Endothelial cell of umbilical vein (primary cell): ENCODE measurements around the gene ZNF8. TPM values are rescaled to one million over a fixed set of nuclear protein-coding genes. Genes with fewer than 3 reads are reported as not detected.

Experiments used
- BruUV-seq: library from RNA; stranded (reverse); fragments of 400-500 nt; replicated peaks from 2 replicates; lab custom pipeline; 2021; lab: Mats Ljungman, UMichigan
- CTCF ChIA-PET: fragments of 300-600, 350-600 bp; sonication (Branson Sonifier 250); formaldehyde crosslinking; loops from one replicate; lab custom pipeline; 2021; ENCODE audit warnings: antibody characterized with exemption, inconsistent platforms; lab: Charles Lee
- POLR2A ChIA-PET: fragments of 300-600, 350-600 bp; sonication (Branson Sonifier 250); formaldehyde crosslinking; loops from one replicate; lab custom pipeline; 2021; ENCODE audit warnings: antibody characterized with exemption, inconsistent platforms; lab: Charles Lee
- DNase-seq: peaks from one replicate; pipeline ENCODE4 v3.0.0-alpha.2; 2011; ENCODE audit warnings: low read depth, low spot score
- FAIRE-seq: peaks from 2 replicates; lab custom pipeline; 2011; peaks lifted over from hg19 to GRCh38; lab: Jason Lieb, UNC
- H2AFZ ChIP-seq: 2 replicates; pipeline ENCODE4 v1.6.0; 2012; ENCODE audit warnings: low read depth, low read length, control low read depth, inconsistent platforms
- H3K27ac ChIP-seq: 2 replicates; pipeline ENCODE4 v1.5.1; 2011; ENCODE audit warnings: low read depth, mild to moderate bottlenecking, control low read depth, low read length, moderate library complexity; ENCODE audit not compliant: insufficient read depth
- H3K27me3 ChIP-seq, 2 experiments: 2 replicates each; pipeline versions ENCODE4 v1.6.0 to v1.6.1; 2011; ENCODE audit warnings: low read length in 2 of 2, mixed read lengths in 1 of 2; ENCODE audit not compliant: control insufficient read depth in 2 of 2, insufficient read depth in 2 of 2
- H3K36me3 ChIP-seq, 2 experiments: 2 replicates in 1 of 2; 3 replicates in 1 of 2; pipeline ENCODE4 v1.5.1; 2011; ENCODE audit warnings: low read length in 2 of 2, mild to moderate bottlenecking in 1 of 2, moderate library complexity in 1 of 2; ENCODE audit not compliant: control insufficient read depth in 2 of 2, insufficient read depth in 2 of 2; ENCODE audit errors: extremely low read depth in 1 of 2
- H3K4me1 ChIP-seq: 3 replicates; pipeline ENCODE4 v1.5.1; 2011; ENCODE audit warnings: mild to moderate bottlenecking, low read length; ENCODE audit not compliant: control insufficient read depth, insufficient read depth; ENCODE audit errors: extremely low read depth
- H3K4me2 ChIP-seq: 2 replicates; pipeline ENCODE4 v1.6.1; 2011; ENCODE audit warnings: low read length, control low read depth, mixed read lengths; ENCODE audit not compliant: insufficient read depth
- H3K4me3 ChIP-seq, 3 experiments: fragments of 200-600 bp in 1 of 3; sonication (generic), shearing (Covaris generic) in 1 of 3; replicated peaks in 1 of 3; 2 replicates each; pipeline ENCODE4 v1.5.1; 2011 to 2016; ENCODE audit warnings: control low read depth in 3 of 3, low read length in 3 of 3, mild to moderate bottlenecking in 2 of 3, inconsistent platforms in 1 of 3, low read depth in 1 of 3, moderate library complexity in 1 of 3; ENCODE audit not compliant: insufficient read depth in 1 of 3
- H3K79me2 ChIP-seq: 2 replicates; pipeline ENCODE4 v1.6.0; 2012; ENCODE audit warnings: low read length, inconsistent platforms; ENCODE audit not compliant: control insufficient read depth, insufficient read depth
- H3K9ac ChIP-seq: replicated peaks from 2 replicates; pipeline ENCODE3; 2011; ENCODE audit warnings: low read length, control low read depth; ENCODE audit not compliant: insufficient read depth; ENCODE audit errors: extremely low read depth
- H3K9me1 ChIP-seq: replicated peaks from 3 replicates; pipeline ENCODE4 v1.6.0; 2011; ENCODE audit warnings: mild to moderate bottlenecking, low read length; ENCODE audit not compliant: control insufficient read depth, insufficient read depth; ENCODE audit errors: extremely low read depth
- H3K9me3 ChIP-seq: replicated peaks from 2 replicates; pipeline ENCODE4 v1.5.1; 2012; ENCODE audit warnings: low read length, inconsistent platforms; ENCODE audit not compliant: control insufficient read depth, insufficient read depth
- H4K20me1 ChIP-seq: replicated peaks from 2 replicates; pipeline ENCODE3; 2011; ENCODE audit warnings: mild to moderate bottlenecking, low read length; ENCODE audit not compliant: control insufficient read depth, insufficient read depth; ENCODE audit errors: extremely low read depth
- CTCF ChIP-seq, 2 donors: IDR thresholded peaks; 1 replicate in 1 of 2; 2 replicates in 1 of 2; pipeline ENCODE4 v1.5.1; 2011; ENCODE audit warnings: low read length in 2 of 2, mild to moderate bottlenecking in 2 of 2, moderate library complexity in 2 of 2, control low read depth in 1 of 2, inconsistent platforms in 1 of 2, low read depth in 1 of 2; ENCODE audit not compliant: insufficient read depth in 1 of 2; ENCODE audit errors: extremely low read depth in 1 of 2
- JUN ChIP-seq: IDR thresholded peaks from 2 replicates; pipeline ENCODE4 v1.6.1; 2011; ENCODE audit warnings: borderline replicate concordance, low read depth; ENCODE audit not compliant: insufficient read length, insufficient read depth
- MAX ChIP-seq: IDR thresholded peaks from 2 replicates; pipeline ENCODE4 v1.6.1; 2011; ENCODE audit not compliant: insufficient read depth, insufficient read length
- POLR2AphosphoS5 ChIP-seq: IDR thresholded peaks from 2 replicates; pipeline ENCODE4 v1.6.1; 2012; ENCODE audit warnings: low read depth, mild to moderate bottlenecking, control low read depth, low read length, moderate library complexity; ENCODE audit not compliant: insufficient read depth
- dilution Hi-C: fragments of 300-500 bp; cut with MboI; formaldehyde crosslinking; loops from one replicate; pipeline ENCODE4 v1.15.0; 2019; ENCODE audit warnings: low sequenced_read_pairs; ENCODE audit not compliant: extremely low pct_ligation_motif_present
- intact Hi-C: fragments of 100-400 bp; cut with micrococcal nuclease; formaldehyde crosslinking; loops from one replicate; pipeline ENCODE4 v1.10.0; 2022
- polyA plus RNA-seq, 4 experiments: library from polyadenylated mRNA; depleted of rRNA in 3 of 4; stranded (reverse) in 3 of 4; unstranded in 1 of 4; fragments of >200 nt; gene quantifications; 2 replicates each; pipeline versions ENCODE4 v1.2.1 to v1.2.3, GENCODE V29; 2011 to 2012; ENCODE audit warnings: missing spikeins in 1 of 4
- total RNA-seq: library from RNA; stranded (reverse); gene quantifications from 2 replicates; pipeline ENCODE4 v1.2.3, GENCODE V29; 2021

The ZNF8 gene
- total and polyA plus RNA-seq, 2 donors (not counting 3 experiments of a cell fraction or from before 2014, with no cell fraction given) = 4.0 to 6.8 TPM

- ChIA-PET CTCF (no interaction called here), POLR2A (no interaction called here)
- Histone ChIP-seq H3K4me1 (no peaks in the 10 kb centered on the region), H3K9me1 (no peaks in the 10 kb centered on the region), H4K20me1 (no peaks in the 10 kb centered on the region), H3K4me2 (no peak overlapping the region), H3K9ac (no peak overlapping the region), H2AFZ (no peak overlapping the region), H3K4me3 (no peak overlapping the region), H3K79me2 (no peaks in the 10 kb centered on the region), H3K27ac (no peak overlapping the region), H3K36me3 (peaks cover 11 to 18% of the 10 kb centered on the region in 2 experiments), H3K9me3 (peaks cover 47% of the 10 kb centered on the region), H3K27me3 (no peaks in the 10 kb centered on the region)
- DNase-seq = no peak
- dilution Hi-C loops = no loop called here
- intact Hi-C loops = no loop called here
- BruUV-seq = no TSS peak
- peak; percentile 33 for FAIRE-seq
- no peak for TF ChIP-seq POLR2AphosphoS5
- TF ChIP-seq CTCF (IDR thresholded peaks at IDR 0.05; ENCODE audit: extremely low read depth in 1 of 2, insufficient read depth in 1 of 2, low read depth in 1 of 2, low read length in 2 of 2) = no peak
- no peak for TF ChIP-seq JUN
- TF ChIP-seq MAX = no peak
These were observed 16.5 kb upstream of the ZNF8 start for GRCh38 chr19:58261968-58262921.
